HUES64 (cell line): Measurements from ENCODE around the gene QRICH1.

Source experiments
- H3K27ac ChIP-seq: 2 replicates; pipeline ENCODE4 v1.7.0; 2013; ENCODE audit warnings: low read depth, low read length, inconsistent platforms
- H3K27me3 ChIP-seq: 2 replicates; pipeline ENCODE4 v1.6.1; 2013; ENCODE audit warnings: mild to moderate bottlenecking, low read length; ENCODE audit not compliant: insufficient read depth
- H3K36me3 ChIP-seq: 2 replicates; pipeline ENCODE4 v1.6.1; 2013; ENCODE audit warnings: mild to moderate bottlenecking, low read length; ENCODE audit not compliant: insufficient read depth
- H3K4me1 ChIP-seq: 2 replicates; pipeline ENCODE4 v1.6.1; 2013; ENCODE audit warnings: mild to moderate bottlenecking, low read length, moderate library complexity; ENCODE audit not compliant: insufficient read depth
- H3K4me3 ChIP-seq: 2 replicates; pipeline ENCODE4 v1.5.1; 2013; ENCODE audit warnings: mild to moderate bottlenecking, low read length, moderate library complexity
- H3K9ac ChIP-seq: 2 replicates; pipeline ENCODE4 v1.6.1; 2013; ENCODE audit warnings: mild to moderate bottlenecking, low read depth, low read length
- H3K9me3 ChIP-seq: 2 replicates; pipeline ENCODE4 v1.6.1; 2013; ENCODE audit warnings: low read depth, low read length; ENCODE audit not compliant: insufficient read depth
- WGBS: fragments of 150-250, 120-280 bp; methylation state at CpG from one replicate; pipeline ENCODE4 v1.1.7; 2013; ENCODE audit warnings: missing lambda C conversion rate; 5-methylcytosine and 5-hydroxymethylcytosine counted together

QRICH1 gene

GRCh38 chr3:49124991-49125670 lies 31.3 kb upstream of the QRICH1 start:
- H3K9ac ChIP-seq, result no peak overlapping the region

DNA sequence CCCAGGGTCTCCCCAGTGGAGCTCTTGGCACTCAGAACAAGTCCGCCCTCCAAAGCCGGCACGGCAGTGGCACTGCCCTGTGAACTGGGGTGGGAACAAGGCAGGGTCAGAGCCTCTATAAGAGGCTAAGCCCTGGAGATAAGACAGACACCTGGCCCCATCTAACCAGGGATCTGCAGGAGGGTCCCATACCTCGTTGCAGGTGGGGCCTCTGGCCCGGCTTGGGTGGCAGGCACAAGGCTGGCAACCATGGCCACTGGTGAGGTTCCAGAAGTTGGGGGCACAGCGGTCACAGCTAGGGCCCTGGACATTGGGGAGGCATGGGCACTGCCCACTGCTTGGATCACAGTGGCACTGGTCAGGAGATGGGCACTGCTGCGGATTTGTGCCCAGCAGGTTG lies 30.3 kb upstream of the QRICH1 start:
- Histone ChIP-seq H3K27ac (no peak overlapping the region), H3K36me3 (peaks cover 27% of the 10 kb centered on the region), H3K27me3 (no peaks in the 10 kb centered on the region), H3K4me1 (peaks cover 6% of the 10 kb centered on the region; the same call in 1 of the 2 replicates), H3K4me3 (no peak overlapping the region), H3K9ac (no peak overlapping the region), H3K9me3 (no peaks in the 10 kb centered on the region)
- WGBS, result 94% methylated on average over 7 of the region's 7 CpGs

More at GRCh38 chr3:49124991-49125670, 31.3 kb upstream of the QRICH1 start:
- Histone ChIP-seq H3K36me3 (peaks cover 27% of the 10 kb centered on the region), H3K9me3 (no peaks in the 10 kb centered on the region), H3K27me3 (no peaks in the 10 kb centered on the region), H3K4me1 (no peaks in the 10 kb centered on the region), H3K27ac (no peak overlapping the region), H3K4me3 (no peak overlapping the region)
- WGBS, result 90% methylated on average over 14 of the region's 14 CpGs

DNA sequence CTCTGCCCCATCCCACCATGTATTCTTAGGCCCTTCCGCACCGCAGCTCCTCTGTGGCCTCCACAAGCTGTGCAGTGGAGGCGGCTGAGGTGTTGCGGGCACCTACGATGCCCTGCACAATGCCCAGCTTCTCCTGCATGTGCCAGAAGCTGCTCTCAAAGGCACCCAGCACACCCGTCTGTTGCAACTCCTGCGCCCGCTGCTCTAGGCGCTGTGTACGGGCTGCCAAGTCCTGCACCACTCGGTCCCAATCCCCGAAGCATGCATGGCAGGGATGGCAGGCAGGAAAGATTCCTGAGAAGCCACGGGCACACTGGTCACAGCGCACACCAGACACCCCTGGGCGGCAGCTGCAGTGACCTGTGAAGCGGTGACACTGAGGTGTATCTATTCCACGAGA lies 29.8 kb upstream of the QRICH1 start:
- 97% methylated on average over 17 of the region's 17 CpGs for WGBS
- Histone ChIP-seq H3K4me3 (no peak overlapping the region), H3K9me3 (no peaks in the 10 kb centered on the region), H3K9ac (no peak overlapping the region), H3K27ac (no peak overlapping the region), H3K27me3 (no peaks in the 10 kb centered on the region), H3K36me3 (peaks cover 33% of the 10 kb centered on the region), H3K4me1 (peaks cover 6% of the 10 kb centered on the region; the same call in 1 of the 2 replicates)

DNA sequence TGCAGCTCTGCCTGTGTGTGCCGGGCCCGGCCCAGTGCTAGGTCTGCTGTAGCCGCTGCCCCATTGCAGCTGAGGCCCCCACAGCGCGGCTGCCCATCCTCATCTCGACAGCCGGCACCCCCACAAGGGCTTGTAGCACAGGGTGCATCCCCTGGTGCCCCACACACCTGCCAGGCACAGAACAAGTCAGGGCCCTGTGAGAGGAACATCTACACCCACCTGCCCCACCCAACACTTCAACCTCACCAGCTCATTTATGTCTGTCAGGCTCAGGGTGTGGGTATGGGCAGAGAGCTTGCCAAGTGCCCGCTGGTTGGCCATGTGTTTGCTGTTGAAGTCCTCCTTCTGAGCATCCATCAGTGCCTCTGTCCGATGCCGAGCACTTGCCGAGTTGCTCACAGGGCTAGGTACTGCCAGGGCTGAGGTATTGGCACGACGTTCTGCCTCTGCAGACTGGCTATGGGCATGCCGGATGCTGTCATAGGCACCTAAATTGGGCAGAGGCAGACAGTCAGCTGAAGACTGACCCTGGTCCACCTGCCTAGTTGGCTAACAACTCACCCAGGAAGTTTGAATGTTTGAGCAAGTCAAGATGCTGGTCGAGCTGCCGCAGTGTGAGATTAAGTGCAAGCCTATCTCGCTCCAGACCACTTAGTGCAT lies 29.1 kb upstream of the QRICH1 start:
- no peak overlapping the region for H3K9ac ChIP-seq
- H3K4me1 ChIP-seq, result peaks cover 6% of the 10 kb centered on the region; the same call in 1 of the 2 replicates
- 95% methylated on average over 17 of the region's 17 CpGs for WGBS
- H3K36me3 ChIP-seq, result peaks cover 39% of the 10 kb centered on the region
- no peaks in the 10 kb centered on the region for H3K27me3 ChIP-seq
- no peak overlapping the region for H3K27ac ChIP-seq
- H3K9me3 ChIP-seq, result no peaks in the 10 kb centered on the region
- no peak overlapping the region for H3K4me3 ChIP-seq

DNA sequence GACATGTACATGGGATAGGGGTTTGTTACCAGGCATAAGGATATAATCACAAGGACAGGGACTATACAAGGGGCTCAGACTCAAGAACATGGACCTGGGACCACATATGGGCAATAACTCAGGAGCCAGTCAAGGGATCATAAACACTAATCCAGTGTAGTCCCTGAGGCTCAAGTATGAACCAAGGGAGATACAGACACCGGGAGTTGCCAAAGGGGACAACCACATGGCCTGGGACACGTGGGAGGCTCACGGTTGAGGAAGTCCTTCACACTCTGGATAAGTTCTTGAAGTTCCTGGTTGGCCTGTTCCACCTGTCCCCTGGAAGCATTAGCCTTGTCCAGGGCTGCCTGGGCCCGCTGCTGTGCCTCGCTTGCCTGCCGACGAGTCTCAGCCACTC lies 28.6 kb upstream of the QRICH1 start:
- Histone ChIP-seq H3K9ac (no peak overlapping the region), H3K27me3 (no peaks in the 10 kb centered on the region), H3K36me3 (peaks cover 45% of the 10 kb centered on the region), H3K4me1 (peaks cover 6% of the 10 kb centered on the region; the same call in 1 of the 2 replicates), H3K9me3 (no peaks in the 10 kb centered on the region), H3K4me3 (no peak overlapping the region), H3K27ac (no peak overlapping the region)
- WGBS, result 97% methylated on average over 7 of the region's 7 CpGs

DNA sequence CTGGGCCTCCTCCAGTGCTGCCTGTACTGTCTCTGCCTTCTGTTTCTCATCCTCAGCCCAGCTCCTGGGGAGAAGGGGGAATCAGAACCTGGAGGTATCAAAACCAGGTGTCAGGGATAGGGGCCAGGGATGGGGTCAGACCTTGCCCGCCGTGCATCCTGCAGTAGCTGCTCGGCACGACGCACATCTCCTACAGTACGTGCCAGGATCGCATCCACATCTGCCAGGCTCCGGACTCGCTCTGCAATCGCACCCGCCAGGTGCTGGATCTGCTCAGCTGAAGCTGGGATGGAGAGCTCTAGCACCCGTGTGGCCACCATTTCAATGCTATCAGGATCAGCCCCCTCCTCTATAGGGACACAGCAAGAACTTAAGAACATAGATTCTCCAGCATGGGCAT lies 28.2 kb upstream of the QRICH1 start:
- no peak overlapping the region for H3K27ac ChIP-seq
- 95% methylated on average over 12 of the region's 12 CpGs for WGBS
- H3K9ac ChIP-seq, result no peak overlapping the region
- H3K27me3 ChIP-seq, result no peaks in the 10 kb centered on the region
- H3K9me3 ChIP-seq, result no peaks in the 10 kb centered on the region
- peaks cover 6% of the 10 kb centered on the region; the same call in 1 of the 2 replicates for H3K4me1 ChIP-seq
- no peak overlapping the region for H3K4me3 ChIP-seq
- peaks cover 49% of the 10 kb centered on the region for H3K36me3 ChIP-seq

DNA sequence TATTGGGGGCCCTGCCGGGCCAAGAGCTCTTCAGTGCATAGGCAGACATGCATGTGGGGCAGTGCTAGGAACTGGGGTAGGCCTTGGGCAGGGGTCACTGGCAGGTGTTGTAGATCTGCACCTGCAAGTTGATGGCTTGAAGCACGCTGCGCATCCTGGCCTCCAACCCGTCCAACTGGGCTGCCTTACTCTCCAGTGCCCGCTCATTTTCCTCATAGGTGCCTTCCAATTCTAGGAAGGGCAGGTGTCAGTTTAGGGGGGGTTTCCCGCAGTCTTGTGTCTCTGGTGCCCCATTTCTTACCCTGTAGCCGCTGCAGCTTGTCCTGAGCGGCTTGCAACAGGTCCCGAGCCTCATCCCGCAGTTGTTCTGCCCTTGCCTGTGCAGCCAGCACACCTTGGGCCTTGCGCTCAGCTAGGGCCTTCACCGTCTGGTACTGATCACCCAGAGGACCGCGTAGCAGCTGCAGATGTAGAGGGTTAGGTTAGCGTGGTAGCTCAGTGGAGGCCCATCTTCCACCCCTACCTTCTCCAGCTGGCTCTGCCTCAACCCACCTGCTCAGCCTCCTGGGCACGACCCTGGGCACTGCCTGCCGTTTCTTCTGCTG lies 27.4 kb upstream of the QRICH1 start:
- 86% methylated on average over 17 of the region's 17 CpGs for whole genome bisulfite sequencing
- peak overlapping the region; percentile 87 for H3K9ac ChIP-seq

DNA sequence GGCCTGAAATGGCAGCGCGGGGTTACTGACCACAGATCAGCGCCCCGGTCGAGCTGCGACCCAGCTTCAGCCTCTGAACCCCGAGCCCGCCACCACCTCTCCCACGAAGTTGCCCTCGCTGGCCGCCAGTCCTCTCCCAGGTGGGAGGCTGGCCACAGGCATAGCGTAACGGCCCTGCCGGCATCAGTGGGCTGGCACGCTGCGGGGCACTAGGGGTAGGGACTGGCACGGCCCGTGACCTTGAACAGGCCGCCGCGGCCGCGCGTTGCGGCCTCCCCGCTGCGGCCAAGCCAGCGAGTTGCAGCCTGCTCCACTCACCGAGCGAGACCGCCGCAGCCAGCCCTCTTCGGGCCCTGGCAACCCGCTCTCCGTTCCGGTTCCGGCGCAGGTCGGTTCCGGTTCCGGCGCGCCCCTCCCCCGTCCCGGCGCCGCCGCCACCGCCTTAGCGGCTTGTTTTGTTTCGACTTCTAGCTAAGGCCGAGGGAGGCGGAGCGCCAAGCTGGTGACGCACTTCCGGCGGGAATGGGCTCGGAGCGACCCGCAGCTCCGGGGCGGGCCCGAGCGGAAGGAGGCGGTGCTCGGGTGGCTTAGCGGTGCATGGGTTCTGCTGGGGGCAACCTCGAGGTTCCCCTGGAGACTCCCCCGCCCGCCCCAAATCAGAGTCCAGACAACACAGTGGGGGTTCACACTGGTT lies 26.7 kb upstream of the QRICH1 start, which contains the start of gene USP19:
Gene USP19, minus strand, starts transcription at position 386 of the 694 bp plus-strand sequence. CDS start 1,678 bp downstream, outside the sequence.
- no peaks in the 10 kb centered on the region for H3K9me3 ChIP-seq
- peak within 1 kb of the TSS; percentile 87 for H3K9ac ChIP-seq
- WGBS, result 1% methylated on average over 70 of the region's 70 CpGs
- no peaks in the 10 kb centered on the region for H3K27me3 ChIP-seq
- H3K4me3 ChIP-seq, result peak within 1 kb of the TSS; percentile 79
- H3K27ac ChIP-seq, result peak within 1 kb of the TSS; percentile 98
- peaks cover 6% of the 10 kb centered on the region; the same call in 1 of the 2 replicates for H3K4me1 ChIP-seq
- H3K36me3 ChIP-seq, result peaks cover 61% of the 10 kb centered on the region

More for the DNA sequence above, 27.4 kb upstream of the QRICH1 start:
- Histone ChIP-seq H3K9me3 (no peaks in the 10 kb centered on the region), H3K36me3 (peaks cover 57% of the 10 kb centered on the region), H3K4me1 (peaks cover 6% of the 10 kb centered on the region; the same call in 1 of the 2 replicates), H3K27me3 (no peaks in the 10 kb centered on the region), H3K27ac (peak overlapping the region; percentile 98), H3K4me3 (peak overlapping the region; percentile 79)

- no peaks in the 10 kb centered on the region for H3K9me3 ChIP-seq
- WGBS, result 4% methylated on average over 9 of the region's 9 CpGs
- H3K4me1 ChIP-seq, result peaks cover 6% of the 10 kb centered on the region; the same call in 1 of the 2 replicates
- peak overlapping the region; percentile 79 for H3K4me3 ChIP-seq
- peak overlapping the region; percentile 87 for H3K9ac ChIP-seq
- H3K27me3 ChIP-seq, result no peaks in the 10 kb centered on the region
- peak overlapping the region; percentile 98; the same call in 1 of the 2 replicates for H3K27ac ChIP-seq
- peaks cover 66% of the 10 kb centered on the region for H3K36me3 ChIP-seq
These were observed 26.2 kb upstream of the QRICH1 start for GRCh38 chr3:49120096-49120437.

- Histone ChIP-seq H3K27me3 (no peaks in the 10 kb centered on the region), H3K4me1 (peaks cover 6% of the 10 kb centered on the region; the same call in 1 of the 2 replicates), H3K27ac (no peak overlapping the region), H3K9me3 (no peaks in the 10 kb centered on the region), H3K36me3 (peaks cover 69% of the 10 kb centered on the region), H3K4me3 (peak overlapping the region; percentile 79), H3K9ac (peak overlapping the region; percentile 87)
- WGBS, result 87% methylated on average over 3 of the region's 3 CpGs
These were observed 25.6 kb upstream of the QRICH1 start for GRCh38 chr3:49119439-49119838.
